Measurements from ENCODE around the gene PHF20. TPM values are rescaled to one million over a fixed set of nuclear protein-coding genes. Genes with fewer than 3 reads are reported as not detected.
"Not testable (repeated sequence)": the region's sequence is repeated elsewhere in the genome, so short reads cannot be mapped to it uniquely, and the experiment has no call there.

Gene PHF20
- total RNA-seq, 1 donor from 2014 or later = 55.1 TPM

DNA sequence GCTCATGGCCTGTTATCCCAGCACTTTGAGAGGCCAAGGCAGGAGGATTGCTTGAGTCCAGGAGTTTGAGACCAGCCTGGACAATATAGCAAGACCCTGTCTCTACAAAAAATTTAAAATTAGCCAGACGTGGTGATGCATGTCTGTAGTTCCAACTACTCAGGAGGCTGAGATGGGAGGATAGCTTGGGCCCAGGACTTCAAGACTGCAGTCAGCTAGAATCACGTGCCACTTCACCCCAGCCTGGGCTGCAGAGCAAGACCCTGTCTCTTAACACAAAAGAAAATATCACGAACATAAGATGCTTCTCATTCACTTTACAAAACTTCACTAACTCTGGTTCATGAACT lies 27.3 kb upstream of the PHF20 start:
- intact Hi-C loops (cut with micrococcal nuclease) = loop anchor here (5.0 kb wide), 2 partner anchors 138 to 652 kb away; partner anchors contain the start of gene TRPC4AP
- not testable (repeated sequence) for DNase-seq (ENCODE audit: low spot score)

DNA sequence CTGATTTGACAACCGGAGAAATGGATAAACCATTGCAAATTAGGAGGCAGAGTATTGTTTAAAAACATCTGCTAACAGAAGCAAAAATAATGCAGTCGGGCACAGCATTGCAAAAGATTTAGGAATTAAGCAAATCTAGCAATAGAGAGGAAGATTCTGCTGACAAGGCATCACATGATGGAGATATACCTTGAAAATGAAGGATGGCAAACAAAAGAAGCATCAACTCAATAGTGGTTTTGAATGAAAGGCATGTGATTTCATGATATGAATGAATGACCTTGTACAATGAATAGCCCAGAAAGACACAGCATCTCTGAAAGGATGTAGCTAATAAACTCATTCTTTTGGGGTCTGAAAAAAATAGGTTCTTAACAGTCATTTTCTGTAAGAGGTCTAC lies 21.2 kb upstream of the PHF20 start:
- Mint-ChIP-seq H3K9me3 (no peaks in the 10 kb centered on the region), H3K36me3 (ENCODE audit: low read depth) (no peaks in the 10 kb centered on the region), H3K27ac (no peak overlapping the region), H3K4me1 (ENCODE audit: low read depth) (no peaks in the 10 kb centered on the region), H3K4me3 (ENCODE audit: low read depth) (no peak overlapping the region), H3K27me3 (ENCODE audit: low read depth) (peaks cover 8% of the 10 kb centered on the region)
- no peak for DNase-seq (ENCODE audit: low spot score)
- intact Hi-C loops (cut with micrococcal nuclease) = no loop called here

More for the DNA sequence above, 27.3 kb upstream of the PHF20 start:
- Mint-ChIP-seq H3K27ac (peak overlapping the region; percentile 99), H3K4me1 (ENCODE audit: low read depth) (peaks cover 22% of the 10 kb centered on the region), H3K4me3 (ENCODE audit: low read depth) (peak overlapping the region; percentile 97), H3K36me3 (ENCODE audit: low read depth) (peaks cover 23% of the 10 kb centered on the region)
- not testable (repeated sequence) for H3K9me3 Mint-ChIP-seq; H3K27me3 Mint-ChIP-seq (ENCODE audit: low read depth)

DNA sequence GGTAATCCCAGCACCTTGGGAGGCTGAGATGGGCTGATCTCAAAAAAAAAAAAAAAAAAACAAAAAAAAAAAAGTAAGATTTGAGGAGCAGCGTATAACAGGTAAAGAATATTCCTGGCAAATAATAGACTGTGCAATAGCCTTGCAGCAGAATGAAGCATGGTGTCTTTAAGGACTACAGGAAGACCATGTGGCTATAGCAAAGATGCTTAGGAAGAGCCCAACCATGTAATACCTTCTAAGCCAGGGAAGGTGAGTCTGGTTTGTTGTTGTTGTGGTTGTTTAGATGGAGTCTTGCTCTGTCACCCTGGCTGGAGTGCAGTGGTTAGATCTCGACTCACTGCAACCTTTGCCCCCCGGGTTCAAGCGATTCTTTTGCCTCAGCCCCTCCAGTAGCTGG lies 15.4 kb upstream of the PHF20 start:
- no peak overlapping the region for H3K4me3 Mint-ChIP-seq (ENCODE audit: low read depth)
- H3K27ac Mint-ChIP-seq = no peak overlapping the region
- peaks cover 6% of the 10 kb centered on the region for H3K27me3 Mint-ChIP-seq (ENCODE audit: low read depth)
- H3K9me3 Mint-ChIP-seq = no peaks in the 10 kb centered on the region
- H3K36me3 Mint-ChIP-seq (ENCODE audit: low read depth) = no peaks in the 10 kb centered on the region
- no peak for DNase-seq (ENCODE audit: low spot score)
- intact Hi-C loops (cut with micrococcal nuclease) = no loop called here
- H3K4me1 Mint-ChIP-seq (ENCODE audit: low read depth) = peaks cover 3% of the 10 kb centered on the region

DNA sequence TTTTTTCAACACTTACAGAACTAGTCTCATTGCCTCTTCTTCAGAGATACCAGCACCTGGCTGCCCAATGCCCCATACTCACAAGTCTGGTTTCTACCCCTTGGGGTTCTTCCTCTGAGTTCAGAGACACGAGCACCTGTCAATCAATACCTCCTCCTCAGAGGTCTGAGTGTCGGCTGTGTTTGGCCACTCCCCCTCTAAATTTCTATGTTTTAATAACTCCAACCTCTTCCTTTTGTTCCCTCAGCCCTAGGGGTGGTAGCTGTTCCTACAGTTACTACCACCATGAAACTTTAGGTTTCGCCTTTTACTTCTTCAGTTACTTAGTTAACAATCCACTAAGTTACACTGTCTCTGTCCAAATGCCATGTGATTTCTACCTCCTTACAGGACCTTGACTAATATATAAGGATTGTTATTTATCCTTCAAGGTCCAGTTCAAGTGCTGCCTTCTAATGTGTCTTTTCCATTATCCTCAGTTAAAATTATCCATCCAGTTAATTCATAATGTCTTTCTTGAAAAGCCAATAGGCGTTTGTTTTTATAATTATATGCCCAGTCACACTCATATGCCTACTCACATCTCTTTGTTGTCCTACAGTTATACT lies 14.6 kb upstream of the PHF20 start:
- Mint-ChIP-seq H3K36me3 (ENCODE audit: low read depth) (no peaks in the 10 kb centered on the region), H3K4me1 (ENCODE audit: low read depth) (peaks cover 3% of the 10 kb centered on the region), H3K4me3 (ENCODE audit: low read depth) (no peak overlapping the region), H3K27ac (no peak overlapping the region), H3K27me3 (ENCODE audit: low read depth) (peaks cover 6% of the 10 kb centered on the region), H3K9me3 (no peaks in the 10 kb centered on the region)
- intact Hi-C loops (cut with micrococcal nuclease) = no loop called here
- DNase-seq (ENCODE audit: low spot score) = no peak

DNA sequence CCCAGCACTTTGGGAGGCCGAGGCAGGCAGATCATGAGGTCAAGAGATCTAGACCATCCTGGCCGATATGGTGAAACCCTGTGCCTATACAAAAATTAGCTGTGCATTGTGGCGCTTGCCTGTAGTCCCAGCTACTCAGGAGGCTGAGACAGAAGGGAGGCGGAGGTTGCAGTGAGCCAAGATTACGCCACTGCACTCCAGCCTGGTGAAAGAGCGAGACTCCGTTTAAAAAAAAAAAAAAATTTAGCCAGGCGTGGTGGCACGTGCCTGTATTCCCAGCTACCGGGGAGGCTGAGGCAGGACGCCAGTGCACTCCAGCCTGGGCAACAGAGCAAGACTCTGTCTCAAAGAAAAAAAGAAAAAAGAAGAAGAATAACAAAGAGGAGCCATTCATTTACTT lies 10.3 kb upstream of the PHF20 start:
- H3K27me3 Mint-ChIP-seq (ENCODE audit: low read depth); H3K4me1 Mint-ChIP-seq (ENCODE audit: low read depth); intact Hi-C loops (cut with micrococcal nuclease); H3K27ac Mint-ChIP-seq; DNase-seq (ENCODE audit: low spot score); H3K36me3 Mint-ChIP-seq (ENCODE audit: low read depth); H3K9me3 Mint-ChIP-seq; H3K4me3 Mint-ChIP-seq (ENCODE audit: low read depth): not testable (repeated sequence)

DNA sequence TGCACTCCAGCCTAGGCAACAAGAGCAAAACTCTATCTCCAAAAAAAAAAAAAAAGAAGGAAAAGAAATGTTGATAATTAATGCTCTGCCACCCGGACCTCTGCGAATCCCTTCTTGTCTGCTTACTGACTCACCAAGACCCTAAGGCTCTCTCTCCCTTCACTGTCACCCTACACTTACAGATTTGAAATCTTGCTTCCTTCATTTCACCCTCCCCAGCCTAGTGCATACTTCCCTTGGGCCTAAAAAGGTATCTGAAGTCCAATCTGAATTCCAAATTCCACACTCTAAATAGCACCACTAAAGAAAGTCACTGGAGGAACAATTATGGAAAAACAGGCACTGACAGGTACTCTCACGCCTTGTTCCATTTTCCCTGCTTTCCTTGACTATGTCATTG lies 9.4 kb upstream of the PHF20 start:
- Mint-ChIP-seq H3K27ac (no peak overlapping the region), H3K4me1 (ENCODE audit: low read depth) (no peaks in the 10 kb centered on the region), H3K9me3 (no peaks in the 10 kb centered on the region), H3K4me3 (ENCODE audit: low read depth) (no peak overlapping the region), H3K36me3 (ENCODE audit: low read depth) (no peaks in the 10 kb centered on the region), H3K27me3 (ENCODE audit: low read depth) (no peaks in the 10 kb centered on the region)
- intact Hi-C loops (cut with micrococcal nuclease) = no loop called here
- no peak for DNase-seq (ENCODE audit: low spot score)

DNA sequence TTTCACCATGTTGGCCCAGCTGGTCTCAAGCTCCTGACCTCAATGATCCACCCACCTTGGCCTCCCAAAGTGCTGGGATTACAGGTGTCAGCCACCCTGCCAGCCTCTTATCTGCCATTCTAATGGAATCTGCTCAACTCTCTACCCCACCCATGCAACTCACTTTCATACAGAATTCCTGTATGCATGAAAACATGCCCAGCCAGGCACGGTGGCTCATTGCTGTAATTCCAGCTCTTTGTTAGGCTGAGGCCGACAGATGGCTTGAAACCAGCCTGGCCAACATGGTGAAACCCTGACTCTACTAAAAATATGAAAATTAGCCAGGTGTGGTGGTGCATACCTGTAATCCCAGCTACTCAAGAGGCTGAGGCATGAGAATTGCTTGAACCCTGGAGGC lies 6.9 kb upstream of the PHF20 start:
- not testable (repeated sequence) for H3K27ac Mint-ChIP-seq

DNA sequence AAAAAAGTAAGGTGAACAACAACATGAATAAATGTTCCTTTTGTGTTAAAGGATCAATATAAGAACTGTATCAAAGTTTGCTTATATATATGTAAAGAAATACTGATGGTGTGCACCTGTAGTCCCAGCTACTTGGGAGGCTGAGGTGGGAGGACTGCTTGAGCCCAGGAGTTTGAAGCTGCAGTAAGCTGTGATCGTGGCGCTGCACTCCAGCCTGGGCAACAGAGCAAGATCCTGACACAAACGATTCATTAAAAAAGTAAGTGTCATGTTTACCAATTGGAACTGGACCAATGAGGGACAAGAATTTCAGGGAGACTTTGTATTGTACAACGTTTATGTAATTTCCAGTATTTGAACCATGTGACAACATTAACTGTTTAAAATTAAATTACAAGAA lies 5.0 kb upstream of the PHF20 start:
- H3K27ac Mint-ChIP-seq = peak overlapping the region; percentile 68
- peaks cover 4% of the 10 kb centered on the region for H3K36me3 Mint-ChIP-seq (ENCODE audit: low read depth)
- DNase-seq (ENCODE audit: low spot score) = no peak
- no peaks in the 10 kb centered on the region for H3K27me3 Mint-ChIP-seq (ENCODE audit: low read depth)
- H3K9me3 Mint-ChIP-seq = peaks cover 7% of the 10 kb centered on the region
- intact Hi-C loops (cut with micrococcal nuclease) = no loop called here
- no peak overlapping the region for H3K4me3 Mint-ChIP-seq (ENCODE audit: low read depth)
- H3K4me1 Mint-ChIP-seq (ENCODE audit: low read depth) = peaks cover 25% of the 10 kb centered on the region

More for the DNA sequence above, 6.9 kb upstream of the PHF20 start:
- DNase-seq (ENCODE audit: low spot score); H3K9me3 Mint-ChIP-seq; intact Hi-C loops (cut with micrococcal nuclease); H3K36me3 Mint-ChIP-seq (ENCODE audit: low read depth); H3K4me3 Mint-ChIP-seq (ENCODE audit: low read depth); H3K27me3 Mint-ChIP-seq (ENCODE audit: low read depth): not testable (repeated sequence)
- H3K4me1 Mint-ChIP-seq (ENCODE audit: low read depth) = peaks cover 18% of the 10 kb centered on the region

DNA sequence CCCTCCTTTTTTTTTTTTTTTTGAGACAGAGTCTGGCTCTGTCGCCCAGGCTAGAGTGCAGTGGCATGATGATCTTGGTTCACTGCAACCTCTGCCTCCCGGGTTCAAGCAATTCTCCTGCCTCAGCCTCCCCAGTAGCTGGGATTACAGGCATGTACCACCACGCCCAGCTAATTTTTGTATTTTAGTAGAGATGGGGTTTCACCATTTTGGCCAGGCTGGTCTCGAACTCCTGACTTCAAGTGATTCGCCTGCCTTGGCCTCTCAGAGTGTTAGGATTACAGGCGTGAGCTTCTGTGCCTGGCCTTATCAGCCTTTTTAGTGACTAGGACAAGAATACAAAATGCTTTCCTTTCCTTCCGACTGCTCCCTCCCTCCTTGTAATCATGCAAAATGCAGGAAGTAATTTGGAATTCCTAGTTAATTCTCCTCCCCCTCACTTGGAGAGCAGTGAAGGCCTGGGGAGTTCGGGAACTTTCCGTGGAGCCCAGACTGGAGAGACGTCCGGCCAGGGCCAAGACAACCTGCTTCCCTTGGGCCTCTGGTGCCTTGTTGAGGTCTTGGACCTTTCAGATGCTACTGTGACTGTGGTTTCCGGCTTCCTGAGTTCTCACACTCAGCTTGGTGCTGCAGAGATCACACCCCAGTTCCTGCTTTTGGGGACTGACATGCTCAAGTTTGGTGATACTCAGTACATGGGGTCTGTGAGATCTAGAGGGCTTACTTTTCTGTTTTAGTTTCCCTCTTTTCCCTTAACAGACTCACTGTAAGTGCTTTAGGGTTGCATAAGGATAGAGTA lies 3.9 kb upstream of the PHF20 start:
- H3K27ac Mint-ChIP-seq = peak overlapping the region; percentile 99
- H3K36me3 Mint-ChIP-seq (ENCODE audit: low read depth) = peaks cover 4% of the 10 kb centered on the region
- peaks cover 25% of the 10 kb centered on the region for H3K4me1 Mint-ChIP-seq (ENCODE audit: low read depth)
- DNase-seq (ENCODE audit: low spot score) = peak; percentile 67
- intact Hi-C loops (cut with micrococcal nuclease) = no loop called here
- H3K4me3 Mint-ChIP-seq (ENCODE audit: low read depth) = peak overlapping the region; percentile 79
- peaks cover 7% of the 10 kb centered on the region for H3K9me3 Mint-ChIP-seq
- H3K27me3 Mint-ChIP-seq (ENCODE audit: low read depth) = no peaks in the 10 kb centered on the region

DNA sequence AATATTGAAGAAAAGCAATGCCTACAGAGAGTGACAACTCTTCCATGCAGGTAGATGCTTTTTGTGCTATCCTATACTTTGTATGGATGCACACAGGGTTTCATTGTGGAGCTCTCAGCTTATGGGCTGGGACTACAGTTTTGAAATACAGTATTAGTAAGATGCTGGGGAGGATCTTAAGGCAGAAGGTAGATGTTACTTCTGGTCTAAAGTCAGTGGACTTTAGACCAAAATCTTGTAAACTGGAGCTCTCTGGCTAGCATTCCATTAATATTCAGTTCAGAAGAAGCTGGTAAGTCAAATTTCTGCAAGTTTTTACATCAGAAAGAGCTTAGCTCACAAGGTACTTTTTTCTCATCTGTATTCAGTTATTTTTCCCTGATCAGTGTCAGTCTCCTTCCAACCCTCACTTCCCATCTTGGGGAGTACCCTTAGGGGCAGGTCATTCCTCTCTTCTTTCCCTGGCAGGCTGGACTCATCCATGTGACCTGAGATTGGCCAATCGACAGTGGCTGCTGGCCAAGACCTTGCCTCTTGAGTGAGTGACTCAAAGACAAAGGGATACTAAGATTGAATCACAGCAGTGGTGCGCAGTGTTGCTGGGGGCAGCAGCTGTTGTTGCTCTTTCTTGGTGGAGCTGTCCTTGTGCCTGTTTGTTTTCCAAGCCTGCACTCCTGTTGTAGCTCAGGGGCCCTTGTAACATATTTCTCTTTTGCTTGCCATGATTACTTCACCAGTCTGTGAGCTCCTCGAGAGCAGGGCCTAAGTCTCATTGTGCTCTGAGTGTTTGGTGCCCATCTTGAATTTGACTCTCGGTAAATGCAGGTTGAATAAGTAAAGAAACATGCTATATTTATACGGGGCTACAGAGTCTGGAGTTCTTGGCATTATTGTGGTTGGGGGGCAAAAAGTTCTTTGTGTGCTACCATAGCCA lies 2.8 kb upstream of the PHF20 start:
- peak overlapping the region; percentile 9 for H3K4me3 Mint-ChIP-seq (ENCODE audit: low read depth)
- intact Hi-C loops (cut with micrococcal nuclease) = no loop called here
- no peaks in the 10 kb centered on the region for H3K27me3 Mint-ChIP-seq (ENCODE audit: low read depth)
- DNase-seq (ENCODE audit: low spot score) = peak; percentile 21
- H3K9me3 Mint-ChIP-seq = peaks cover 7% of the 10 kb centered on the region
- H3K4me1 Mint-ChIP-seq (ENCODE audit: low read depth) = peaks cover 35% of the 10 kb centered on the region
- peak overlapping the region; percentile 99 for H3K27ac Mint-ChIP-seq
- peaks cover 14% of the 10 kb centered on the region for H3K36me3 Mint-ChIP-seq (ENCODE audit: low read depth)

DNA sequence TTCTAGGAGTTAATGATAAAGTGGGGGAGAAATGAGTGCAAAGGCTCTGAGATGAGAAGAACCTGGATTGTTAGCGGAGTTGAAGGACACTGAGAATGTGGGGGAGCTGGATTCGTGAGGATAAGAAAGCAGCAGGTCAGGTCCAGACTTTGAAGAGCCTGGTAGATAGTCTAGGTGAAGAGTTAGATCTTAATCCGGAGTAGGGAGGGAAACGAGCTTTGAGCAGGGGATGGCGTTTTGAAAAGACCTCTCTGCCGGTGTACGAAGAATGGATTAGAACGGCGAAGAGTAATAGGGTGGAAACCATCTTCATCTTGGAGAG lies 487 bp upstream of the PHF20 start:
- no peak for DNase-seq (ENCODE audit: low spot score)
- Mint-ChIP-seq H3K9me3 (peaks cover 7% of the 10 kb centered on the region), H3K36me3 (ENCODE audit: low read depth) (peaks cover 25% of the 10 kb centered on the region), H3K27me3 (ENCODE audit: low read depth) (no peaks in the 10 kb centered on the region), H3K4me1 (ENCODE audit: low read depth) (peaks cover 41% of the 10 kb centered on the region), H3K27ac (peak overlapping the region; percentile 86), H3K4me3 (ENCODE audit: low read depth) (peak overlapping the region; percentile 68)
- intact Hi-C loops (cut with micrococcal nuclease) = loop anchor here (1.0 to 10.0 kb wide), 4 partner anchors 29 to 1777 kb away; partner anchors contain the start of genes RALY, RBM39, SCAND1 and SPAG4

DNA sequence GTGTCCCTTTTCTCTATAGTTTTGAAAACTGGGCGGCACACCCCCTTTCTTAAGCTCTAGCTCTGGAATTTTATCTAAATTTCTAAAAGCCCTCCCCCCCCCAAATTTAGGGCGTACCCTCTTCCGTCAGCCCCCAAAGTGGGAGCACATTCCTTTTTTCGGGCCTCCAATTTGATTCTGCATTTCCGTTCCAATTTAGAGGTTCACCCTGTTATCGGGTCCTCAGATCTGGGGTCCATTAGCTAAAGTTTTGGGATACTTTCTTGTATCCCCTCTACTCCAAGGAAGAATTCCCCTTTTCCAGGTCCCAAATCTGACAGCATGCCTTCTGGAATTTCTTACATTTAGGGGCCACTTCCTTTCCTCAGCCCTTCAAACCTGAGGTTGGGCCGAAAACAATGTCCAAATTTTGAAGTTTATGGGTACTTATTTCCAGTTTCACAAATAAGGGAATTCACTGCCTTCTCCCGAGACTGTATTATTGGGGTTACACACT lies 796 bp downstream of the PHF20 start:
- peak overlapping the region; percentile 87 for H3K27ac Mint-ChIP-seq
- peaks cover 7% of the 10 kb centered on the region for H3K9me3 Mint-ChIP-seq
- H3K36me3 Mint-ChIP-seq (ENCODE audit: low read depth) = peaks cover 35% of the 10 kb centered on the region
- peaks cover 48% of the 10 kb centered on the region for H3K4me1 Mint-ChIP-seq (ENCODE audit: low read depth)
- DNase-seq (ENCODE audit: low spot score) = no peak
- H3K27me3 Mint-ChIP-seq (ENCODE audit: low read depth) = no peaks in the 10 kb centered on the region
- H3K4me3 Mint-ChIP-seq (ENCODE audit: low read depth) = peak overlapping the region; percentile 88
- intact Hi-C loops (cut with micrococcal nuclease) = loop anchor here (5.0 to 10.0 kb wide), 3 partner anchors 155 to 1778 kb away; partner anchors contain the start of genes RALY, SCAND1 and SPAG4

Data from activated T-helper 2 cell treated with anti-CD3 and anti-CD28 coated beads, Interferon-gamma antibody, Interleukin-2, Interleukin-4, amounts not matched to agents 10 μg/mL and 5 μg/mL and 100 μg/mL, durations not matched to agents 14 hours and 24 hours and 36 hours (primary cell).